ENCODE measurements around the gene TBCD.

GRCh38 chr17:82905130-82905529 lies 153.3 kb downstream of the TBCD start:
- TF ChIP-seq CTCF (conservative IDR thresholded peaks at IDR 0.05 in 1 of 2, IDR thresholded peaks at IDR 0.05 in 1 of 2; ENCODE audit: low read depth in 1 of 2, low read length in 2 of 2): no peak
- TF ChIP-seq EZH2 (IDR thresholded peaks at IDR 0.05; ENCODE audit: low read length, missing control alignments): no peak

Measured in fibroblast of lung (primary cell).